Fibroblast of skin of left quadriceps (primary cell): Measurements from ENCODE around the gene CDC14A.
"Not testable (repeated sequence)": the region's sequence is repeated elsewhere in the genome, so short reads cannot be mapped to it uniquely, and the experiment has no call there.

Experiments used
- DNase-seq, 2 experiments: peaks; one replicate each; pipeline ENCODE4 v3.0.0-alpha.2; 2013; ENCODE audit warnings: low read depth in 2 of 2

Gene CDC14A, protein sequence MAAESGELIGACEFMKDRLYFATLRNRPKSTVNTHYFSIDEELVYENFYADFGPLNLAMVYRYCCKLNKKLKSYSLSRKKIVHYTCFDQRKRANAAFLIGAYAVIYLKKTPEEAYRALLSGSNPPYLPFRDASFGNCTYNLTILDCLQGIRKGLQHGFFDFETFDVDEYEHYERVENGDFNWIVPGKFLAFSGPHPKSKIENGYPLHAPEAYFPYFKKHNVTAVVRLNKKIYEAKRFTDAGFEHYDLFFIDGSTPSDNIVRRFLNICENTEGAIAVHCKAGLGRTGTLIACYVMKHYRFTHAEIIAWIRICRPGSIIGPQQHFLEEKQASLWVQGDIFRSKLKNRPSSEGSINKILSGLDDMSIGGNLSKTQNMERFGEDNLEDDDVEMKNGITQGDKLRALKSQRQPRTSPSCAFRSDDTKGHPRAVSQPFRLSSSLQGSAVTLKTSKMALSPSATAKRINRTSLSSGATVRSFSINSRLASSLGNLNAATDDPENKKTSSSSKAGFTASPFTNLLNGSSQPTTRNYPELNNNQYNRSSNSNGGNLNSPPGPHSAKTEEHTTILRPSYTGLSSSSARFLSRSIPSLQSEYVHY

DNA sequence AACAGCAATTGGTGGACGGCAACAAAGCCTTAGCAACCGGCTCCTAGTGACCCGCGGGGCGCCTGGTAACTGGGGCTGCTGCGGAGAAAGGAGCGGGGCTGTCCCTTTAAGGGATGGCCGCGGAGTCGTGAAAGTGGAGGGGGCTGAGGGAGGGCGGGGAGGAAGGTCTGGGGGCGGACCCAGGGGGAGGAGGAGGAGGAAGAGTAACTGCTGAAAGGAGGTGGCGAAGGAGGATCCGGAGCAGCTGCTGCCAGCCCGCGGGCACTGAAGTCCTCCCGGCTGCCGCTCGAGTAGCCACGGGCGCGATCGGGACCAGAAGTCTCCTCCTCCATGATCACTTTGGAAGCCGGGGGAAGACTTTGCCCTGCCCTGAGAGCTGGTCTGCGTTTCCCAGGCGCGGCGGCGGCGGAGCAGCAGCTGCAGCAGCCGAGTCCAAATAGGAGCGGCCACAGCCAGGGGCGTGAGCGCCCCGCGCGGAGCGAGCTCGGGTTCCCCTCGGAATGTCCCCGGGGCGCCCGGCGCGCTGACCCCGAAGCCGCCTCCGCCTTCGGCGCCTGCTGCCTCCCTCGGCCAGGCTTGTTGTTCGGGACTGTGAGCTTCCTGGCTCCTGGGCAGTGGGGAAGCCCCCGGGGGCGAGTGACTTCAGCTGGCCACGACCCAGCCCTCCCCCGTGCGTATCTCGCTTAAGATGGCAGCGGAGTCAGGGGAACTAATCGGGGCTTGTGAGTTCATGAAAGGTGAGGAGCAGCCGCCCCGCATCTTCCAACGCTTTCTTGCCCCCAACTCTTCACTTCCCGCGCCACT is at the start of gene CDC14A:
CDC14A (plus strand) TSS at position 240 of the 804 bp plus-strand sequence; CDS start at position 689, 449 bp downstream.
- DNase-seq: peak; percentile 83 to 85

DNA sequence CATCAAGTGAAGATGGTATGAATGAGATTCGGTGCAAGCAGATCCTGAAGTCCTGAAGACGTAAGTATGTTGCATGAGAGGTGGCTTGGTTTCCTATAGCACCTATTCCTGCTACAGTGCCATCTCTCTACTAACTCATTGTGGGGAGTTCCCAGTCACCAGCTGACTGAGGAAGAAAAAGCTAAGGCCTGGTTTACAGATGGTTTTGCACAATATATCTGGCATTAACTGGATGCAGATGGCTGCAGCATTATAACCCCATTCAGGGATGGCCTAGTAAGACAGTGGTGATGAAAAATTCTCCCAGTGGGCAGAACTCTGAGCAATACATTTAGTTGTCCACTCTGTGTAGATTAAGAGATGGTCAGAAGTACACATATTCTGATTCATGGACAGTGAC is 49.6 kb upstream of the CDC14A start:
- no peak for DNase-seq

DNA sequence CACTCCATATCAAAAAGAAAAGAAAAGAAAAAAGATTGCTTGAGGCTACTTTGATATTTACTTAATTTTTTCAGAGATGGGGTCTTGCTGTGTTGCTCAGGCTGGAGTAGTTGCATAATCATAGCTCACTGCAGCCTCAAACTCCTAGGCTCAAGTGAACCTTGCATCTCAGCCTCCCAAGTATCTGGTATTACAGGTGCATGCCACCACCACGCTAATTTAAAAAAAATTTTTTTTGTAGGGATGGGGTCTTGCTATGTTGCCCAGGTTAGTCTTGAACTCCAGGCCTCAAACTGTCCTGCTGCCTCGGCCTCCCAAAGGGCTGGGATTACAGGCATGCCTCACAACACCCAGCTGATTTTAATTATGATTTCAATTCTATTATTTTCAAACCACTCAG is 48.1 kb upstream of the CDC14A start:
- DNase-seq: no peak

DNA sequence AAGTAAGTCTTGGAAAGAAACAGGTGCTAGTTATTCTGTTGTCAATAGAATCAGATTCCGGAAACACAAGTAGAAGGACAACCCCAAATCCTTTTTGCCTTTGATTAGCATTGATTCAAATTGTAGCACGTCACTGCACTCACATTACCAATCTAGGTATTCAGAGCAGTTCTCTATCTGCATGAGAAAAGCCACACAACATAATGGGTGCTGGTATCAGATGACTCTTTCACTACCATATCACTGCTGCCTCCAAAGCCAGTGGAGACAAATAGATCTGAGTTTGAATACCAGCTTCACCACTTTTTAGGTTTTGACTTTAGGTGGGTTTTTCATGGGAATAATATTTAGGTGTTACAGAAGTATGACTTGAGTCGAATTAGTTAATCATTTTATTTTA is 47.4 kb upstream of the CDC14A start:
- no peak for DNase-seq

DNA sequence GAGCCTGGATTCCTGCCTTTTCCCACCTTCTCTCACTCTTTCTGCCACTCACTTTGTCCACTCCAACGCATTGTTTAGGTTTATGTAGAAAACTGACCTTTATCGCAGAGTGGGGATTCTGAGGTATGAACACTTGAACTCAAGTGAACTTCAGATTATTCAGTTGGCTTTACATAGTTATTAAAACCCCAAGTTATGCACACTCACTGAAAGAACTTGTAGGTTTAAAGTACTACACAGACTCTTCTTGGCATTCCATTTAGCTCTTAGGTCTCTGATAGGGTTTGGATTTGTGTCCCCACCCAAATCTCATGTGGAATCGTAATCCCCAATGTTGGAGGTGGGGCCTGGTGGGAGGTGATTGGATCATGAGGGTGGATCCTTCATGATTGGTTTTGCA is 46.4 kb upstream of the CDC14A start:
- DNase-seq: no peak

DNA sequence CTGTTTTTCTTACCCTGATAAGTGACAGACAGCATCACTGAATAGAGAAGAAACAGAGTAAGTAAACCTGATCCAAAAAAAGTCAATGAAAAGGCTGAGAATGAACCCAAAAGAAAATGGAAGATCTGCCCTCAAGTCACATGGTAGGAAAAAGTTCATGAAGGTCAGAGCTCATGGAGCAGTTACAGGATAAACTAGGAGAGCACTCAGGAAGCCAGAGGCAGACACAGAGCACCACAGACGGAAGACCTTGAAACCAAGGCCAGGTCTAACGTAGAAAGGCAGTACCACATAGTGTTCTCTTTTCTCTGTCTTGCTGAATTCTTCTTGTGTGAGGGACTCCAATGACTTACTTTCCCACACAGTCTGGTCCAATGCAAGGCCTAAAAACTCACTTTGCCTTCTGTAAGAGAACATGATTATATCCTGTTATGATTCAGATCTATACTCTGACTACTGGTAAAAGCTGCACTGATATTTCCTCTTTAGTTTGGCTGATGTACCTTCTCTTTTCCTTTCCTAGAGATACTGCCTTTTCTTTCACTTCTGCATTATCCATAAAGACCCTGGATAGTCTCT is 45.5 kb upstream of the CDC14A start:
- no peak for DNase-seq

DNA sequence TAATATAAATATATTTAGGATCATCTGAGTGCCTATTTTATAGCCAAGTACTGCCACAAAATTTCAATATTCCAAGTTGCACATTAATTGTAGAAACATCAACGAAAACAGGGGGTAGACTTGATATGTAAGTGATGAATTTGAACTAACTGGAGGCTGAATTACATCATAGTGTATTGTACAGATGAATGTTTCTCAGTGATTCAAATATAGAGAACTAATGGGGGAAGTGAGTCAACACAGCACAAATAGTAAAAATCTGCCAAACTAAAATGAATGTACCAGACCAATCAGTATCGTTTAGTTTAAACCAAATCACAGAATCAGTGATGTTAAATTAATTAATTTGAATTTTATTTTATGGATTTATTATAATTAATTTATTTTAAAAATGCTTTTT is 43.5 kb upstream of the CDC14A start:
- peak in 1 of 2 experiments; percentile 8 for DNase-seq

DNA sequence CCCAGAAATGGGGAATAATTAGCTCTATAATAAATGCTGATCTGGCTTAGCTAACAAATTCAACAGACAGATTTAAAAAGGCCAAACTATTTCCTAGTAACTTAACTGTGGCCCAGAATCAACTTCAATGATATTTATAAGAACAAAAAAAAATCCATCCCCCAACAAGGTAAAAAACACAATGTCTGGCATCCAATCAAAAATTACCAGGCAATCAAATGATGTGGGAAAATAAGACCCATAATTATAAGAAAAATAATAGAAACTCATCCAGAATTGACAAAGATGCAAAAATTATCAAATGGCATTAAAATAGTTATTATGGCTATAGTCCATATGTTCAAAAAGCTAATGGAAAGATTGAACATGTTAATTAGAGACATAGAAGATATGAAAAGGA is 42.4 kb upstream of the CDC14A start:
- no peak for DNase-seq

DNA sequence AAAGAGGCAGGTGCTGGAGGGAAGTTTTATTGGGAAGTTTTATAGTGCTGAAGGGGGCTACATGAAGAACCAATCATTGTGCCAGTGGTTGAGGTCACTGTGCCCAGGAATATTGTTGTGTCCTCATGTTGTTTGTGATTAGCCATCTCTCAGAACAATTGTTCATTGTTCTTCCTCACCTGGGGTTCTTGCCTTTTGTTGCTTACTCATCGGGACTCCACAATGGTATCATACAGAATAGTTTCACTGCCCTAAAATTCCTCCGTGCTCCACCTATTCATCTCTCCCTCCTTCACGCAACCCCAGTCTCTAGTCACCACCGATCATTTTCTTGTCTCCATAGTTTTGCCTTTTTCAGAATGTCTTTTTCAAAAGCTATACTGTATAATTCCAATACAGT is 38.9 kb upstream of the CDC14A start:
- DNase-seq: no peak

DNA sequence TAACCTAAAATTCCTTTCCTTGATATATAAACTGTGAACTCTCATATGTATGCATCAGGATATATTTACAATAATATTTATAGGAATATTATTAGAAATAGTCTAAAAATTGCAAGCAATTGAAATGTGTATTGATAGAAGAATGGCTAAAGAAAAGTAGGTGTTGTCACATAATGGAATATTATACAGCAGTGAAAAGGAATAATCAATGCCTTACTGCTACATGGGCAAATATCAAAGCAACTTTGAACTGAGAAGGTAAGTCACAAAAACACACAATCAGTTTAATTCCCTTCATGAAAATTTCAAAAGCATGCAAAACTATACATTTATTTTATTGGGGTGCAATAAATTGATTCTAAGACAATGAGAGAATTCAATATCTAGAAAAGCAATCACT is 35.7 kb upstream of the CDC14A start:
- no peak for DNase-seq

DNA sequence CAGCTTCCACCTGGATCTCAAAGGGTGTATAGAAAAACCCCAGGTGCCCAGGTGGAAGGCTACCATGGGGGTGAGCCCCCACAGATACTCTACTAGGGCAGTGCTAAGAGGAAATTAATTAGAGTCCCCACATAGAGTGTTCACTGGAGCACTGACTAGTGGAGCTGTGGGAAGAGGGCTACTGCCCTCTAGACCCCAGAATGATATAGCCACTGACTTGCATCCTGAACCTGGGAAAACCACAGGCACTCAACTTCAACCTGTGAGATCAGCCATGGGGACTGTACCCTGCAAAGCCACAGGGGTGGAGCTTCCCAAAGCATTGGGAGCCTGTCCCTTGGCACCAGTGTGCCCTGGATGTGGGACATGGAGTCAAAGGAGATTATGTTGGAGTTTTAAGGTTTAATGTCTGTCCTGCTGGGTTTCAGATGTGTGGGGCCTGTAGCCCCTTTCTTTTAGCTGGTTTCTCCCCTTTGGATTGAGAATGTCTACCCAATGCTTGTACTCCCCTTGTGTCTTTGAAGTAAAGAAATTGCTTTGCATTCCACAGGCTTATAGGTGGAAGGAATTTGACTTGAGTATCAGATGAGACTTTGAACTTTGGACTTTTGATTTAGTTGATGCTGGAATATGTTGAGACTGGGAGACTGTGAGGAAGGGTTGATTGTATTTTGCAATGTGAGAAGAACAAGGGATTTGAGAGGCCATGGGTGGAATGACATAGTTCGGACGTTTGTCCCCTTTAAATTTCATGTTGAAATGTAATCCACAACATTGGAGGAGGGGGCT is 31.8 kb upstream of the CDC14A start:
- no peak for DNase-seq

DNA sequence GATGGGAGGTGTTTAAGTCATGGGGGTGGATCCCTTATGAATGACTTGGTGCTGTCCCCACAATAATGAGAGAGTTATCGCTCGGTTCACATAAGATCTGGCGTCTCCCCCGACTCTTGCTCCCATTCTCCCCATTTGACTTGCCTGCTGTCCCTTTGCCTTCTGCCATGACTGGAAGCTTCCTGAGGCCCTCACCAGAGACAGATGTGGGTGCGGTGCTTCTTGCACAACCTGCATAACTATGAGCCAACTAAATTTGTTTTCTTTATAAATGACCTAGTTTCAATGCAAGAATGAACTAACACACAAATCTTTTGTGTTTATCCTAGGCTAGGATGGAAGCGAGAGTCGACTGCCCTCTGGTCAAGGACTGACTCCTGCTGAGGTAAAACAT is 31.2 kb upstream of the CDC14A start:
- DNase-seq: no peak

DNA sequence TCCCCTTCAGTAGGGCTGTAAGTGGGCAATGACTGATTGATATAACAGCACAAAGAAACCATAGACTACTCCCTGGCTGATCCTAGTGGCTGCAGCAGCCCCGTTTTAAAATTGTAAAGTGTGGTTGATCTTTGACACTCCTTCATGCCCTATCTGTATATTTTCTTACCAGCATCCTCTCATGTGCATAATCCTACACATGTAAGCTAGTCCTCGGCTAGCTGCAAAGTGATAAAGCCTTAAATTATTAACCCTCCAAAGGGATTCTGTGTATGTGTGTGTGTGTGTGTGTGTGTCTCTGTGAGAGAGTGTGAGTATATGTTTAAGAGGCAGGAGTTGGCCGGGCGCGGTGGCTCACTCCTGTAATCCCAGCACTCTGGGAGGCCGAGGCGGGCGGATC is 30.8 kb upstream of the CDC14A start:
- DNase-seq: no peak

DNA sequence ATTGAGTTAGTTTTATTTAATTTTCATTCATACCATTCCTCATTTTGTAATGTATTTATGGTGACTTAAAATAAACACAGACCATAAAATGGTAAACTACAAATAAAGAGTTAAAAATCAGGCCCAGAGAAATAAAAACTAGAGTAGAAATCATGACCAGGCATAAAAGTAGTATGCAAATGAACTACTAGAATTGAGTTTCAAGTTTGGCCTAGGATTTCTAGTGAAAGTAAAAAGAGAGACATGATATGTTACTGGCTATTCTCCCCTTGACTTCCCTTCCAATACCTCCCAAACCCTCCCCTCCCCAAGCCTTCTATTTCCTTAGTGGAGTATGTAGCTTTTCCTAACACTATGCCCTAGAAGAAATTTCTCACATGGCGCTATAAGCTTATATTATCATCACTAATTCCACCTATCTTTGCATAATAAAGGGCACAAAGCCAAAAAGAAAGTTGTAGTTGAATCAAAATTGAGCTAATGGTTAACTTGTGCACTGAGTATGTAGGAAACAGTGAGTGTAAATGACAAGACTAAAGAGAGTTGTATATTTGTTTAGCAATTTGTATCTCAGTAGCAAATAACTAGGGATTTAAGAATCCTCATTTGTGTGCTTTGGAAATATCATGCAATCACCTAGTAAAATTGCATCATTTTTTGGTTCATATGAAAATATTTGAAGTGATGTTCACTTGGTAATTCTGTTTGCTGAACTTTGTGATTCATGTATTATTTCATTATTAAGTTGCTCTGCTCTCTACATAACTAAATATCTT is 29.7 kb upstream of the CDC14A start:
- peak; percentile 42 to 44 for DNase-seq

DNA sequence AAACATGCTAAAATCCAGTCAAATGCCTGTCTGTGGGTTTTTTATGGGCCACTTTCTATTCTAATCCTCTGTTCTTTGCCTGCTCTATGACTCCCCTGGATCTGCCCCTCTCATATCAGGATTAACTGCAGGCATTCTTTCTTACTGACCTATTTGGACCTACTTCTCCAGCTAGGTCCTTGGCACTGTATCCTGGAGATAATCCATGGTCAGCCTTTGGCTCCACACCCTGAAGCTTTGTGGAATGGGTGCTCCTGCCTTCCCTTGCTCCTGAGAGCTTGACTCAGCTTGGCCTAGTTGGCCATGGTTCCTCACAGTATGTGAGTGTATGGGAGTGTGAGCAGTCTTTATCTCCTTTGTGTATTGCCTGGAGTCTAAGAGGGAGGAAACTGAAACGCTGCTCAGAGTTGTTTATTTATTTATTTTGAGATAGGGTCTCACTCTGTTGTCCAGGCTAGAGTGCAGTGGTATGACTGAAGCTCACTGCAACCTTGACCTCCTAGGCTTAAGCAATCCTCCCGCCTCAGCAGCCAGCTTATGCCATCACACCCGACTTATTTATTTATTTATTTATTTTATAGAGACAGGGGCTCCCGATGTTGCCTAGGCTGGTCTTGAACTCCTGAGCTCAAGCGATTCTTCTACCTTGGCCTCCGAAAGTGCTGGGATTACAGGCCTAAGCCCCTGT is 28.7 kb upstream of the CDC14A start:
- peak; percentile 9 to 10 for DNase-seq

DNA sequence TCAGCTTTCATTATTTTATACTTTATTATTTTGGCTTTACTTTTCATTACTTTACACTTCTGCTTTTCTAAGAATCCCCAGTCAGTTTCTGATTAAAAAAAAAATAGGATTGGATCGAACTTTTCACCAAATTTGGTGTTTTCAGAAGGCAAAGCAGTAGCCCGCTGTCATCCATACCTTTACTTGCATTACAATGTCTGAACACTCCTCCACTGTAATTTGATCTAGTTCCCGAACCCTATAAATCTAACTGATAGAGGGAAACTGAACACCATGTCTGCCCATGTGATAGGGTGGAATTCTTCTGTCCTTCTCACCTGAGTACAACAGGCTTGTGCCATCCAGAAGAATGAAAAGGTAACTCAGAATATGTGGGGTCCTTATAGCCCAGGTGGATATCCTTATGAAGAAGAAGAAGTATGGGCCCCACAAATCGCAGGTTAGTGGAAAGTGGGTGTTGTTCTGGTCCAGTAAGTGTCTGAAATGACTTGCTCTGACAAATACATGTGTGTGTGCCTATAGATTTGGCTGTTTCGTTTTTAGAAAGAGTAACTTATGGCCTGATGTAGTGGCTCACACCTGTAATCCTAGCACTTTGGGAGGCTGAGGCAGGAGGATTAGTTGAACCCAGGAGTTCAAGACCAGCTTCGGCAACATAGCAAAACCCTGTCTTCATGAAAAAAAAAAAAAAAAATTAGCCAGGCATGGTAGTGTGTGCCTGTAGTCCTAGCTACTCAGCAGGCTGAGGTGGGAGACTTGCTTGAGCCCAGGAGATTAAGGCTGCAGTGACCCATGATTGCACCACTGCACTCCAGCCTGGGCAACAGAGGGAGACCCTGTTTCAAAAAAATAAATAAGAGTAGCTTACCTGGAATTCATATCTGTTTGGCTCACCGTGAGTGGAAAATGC is 26.6 kb upstream of the CDC14A start:
- DNase-seq: no peak

DNA sequence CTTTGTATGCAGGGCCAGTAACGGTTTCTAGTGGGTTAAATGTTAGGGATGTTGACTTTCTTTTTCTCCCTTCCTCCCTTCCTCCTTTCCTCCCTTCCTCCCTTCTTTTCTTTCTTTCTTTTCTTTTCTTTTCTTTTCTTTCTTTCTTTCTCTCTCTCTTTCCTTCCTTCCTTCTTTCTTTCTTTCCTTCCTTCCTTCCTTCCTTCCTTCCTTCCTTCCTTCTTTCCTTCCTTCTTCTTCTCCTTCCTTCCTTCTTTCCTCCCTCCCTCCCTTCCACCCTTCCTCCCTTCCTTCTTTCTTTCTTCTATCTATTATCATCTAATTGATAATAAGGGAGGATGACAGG is 26.0 kb upstream of the CDC14A start:
- not testable (repeated sequence) for DNase-seq

DNA sequence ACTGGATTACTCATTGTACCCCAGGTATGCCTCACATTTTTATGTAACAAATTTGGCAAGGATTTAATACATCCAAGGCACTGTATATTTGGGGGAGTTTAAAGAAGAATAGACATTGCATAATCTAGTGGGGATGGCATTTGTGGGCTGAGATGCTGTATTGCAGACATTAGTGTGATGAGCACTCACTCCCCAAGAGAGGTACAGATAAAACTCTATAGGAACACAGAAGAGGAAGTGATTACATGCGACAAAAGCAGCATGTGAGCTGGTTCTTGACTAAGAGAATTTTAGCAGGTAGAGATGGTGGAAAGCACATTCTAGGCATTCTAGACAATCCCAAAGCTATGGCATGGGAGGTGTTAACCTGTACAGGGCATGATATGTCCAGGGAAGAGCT is 24.2 kb upstream of the CDC14A start:
- no peak for DNase-seq

DNA sequence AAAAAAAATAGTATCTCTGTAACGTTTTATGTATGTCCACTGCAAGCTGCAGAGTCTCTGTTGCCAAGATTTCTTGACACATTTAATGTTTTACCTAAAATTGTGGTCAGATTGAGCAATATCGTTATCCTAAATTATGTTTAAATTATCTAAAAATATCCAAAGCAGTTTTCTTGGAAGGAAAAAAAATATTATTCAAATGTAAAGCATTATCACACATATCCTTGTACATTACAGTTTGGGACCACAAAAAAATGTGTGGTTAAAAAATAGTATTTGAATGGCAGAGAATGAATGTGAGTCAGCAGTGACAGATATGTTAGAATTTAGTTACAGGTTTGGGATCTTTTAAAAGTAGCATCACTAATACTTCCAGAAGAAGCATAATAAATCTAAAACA is 21.2 kb upstream of the CDC14A start:
- DNase-seq: peak; percentile 50 to 60
